ENCODE data around the gene VEPH1.
"Not testable (repeated sequence)": the region's sequence is repeated elsewhere in the genome, so short reads cannot be mapped to it uniquely, and the experiment has no call there.

Gene VEPH1

GRCh38 chr3:157370867-157371266, 132.3 kb downstream of the VEPH1 start:
- Mint-ChIP-seq H3K27ac (no peak overlapping the region), H3K4me1 (ENCODE audit: low read depth in 2 of 2) (no peaks in the 10 kb centered on the region), H3K9me3 (peaks cover 0 to 6% of the 10 kb centered on the region in 2 donors), H3K4me3 (no peak overlapping the region), H3K27me3 (peaks cover 3 to 8% of the 10 kb centered on the region in 2 donors), H3K36me3 (ENCODE audit: insufficient read depth) (no peaks in the 10 kb centered on the region)
- DNase-seq (no peak), ATAC-seq (replicated peaks) (no peak)

- no peaks in the 10 kb centered on the region for H3K36me3 Mint-ChIP-seq (ENCODE audit: insufficient read depth)
- DNase-seq (no peak), ATAC-seq (replicated peaks) (no peak)
- no peak overlapping the region for H3K4me3 Mint-ChIP-seq
- H3K27ac Mint-ChIP-seq = no peak overlapping the region
- H3K9me3 Mint-ChIP-seq = peaks cover 0 to 9% of the 10 kb centered on the region in 2 donors
- H3K4me1 Mint-ChIP-seq (ENCODE audit: low read depth in 2 of 2) = no peaks in the 10 kb centered on the region
- peaks cover 8 to 9% of the 10 kb centered on the region in 2 donors for H3K27me3 Mint-ChIP-seq
Measured at GRCh38 chr3:157369727-157370421, 133.3 kb downstream of the VEPH1 start.

- H3K36me3 Mint-ChIP-seq (ENCODE audit: insufficient read depth) = no peaks in the 10 kb centered on the region
- ATAC-seq (replicated peaks) (no peak), DNase-seq (no peak)
- H3K9me3 Mint-ChIP-seq = peaks cover 0 to 9% of the 10 kb centered on the region in 2 donors
- no peak overlapping the region for H3K27ac Mint-ChIP-seq
- no peak overlapping the region for H3K4me3 Mint-ChIP-seq
- H3K4me1 Mint-ChIP-seq (ENCODE audit: low read depth in 2 of 2) = no peaks in the 10 kb centered on the region
- peaks cover 8 to 9% of the 10 kb centered on the region in 2 donors for H3K27me3 Mint-ChIP-seq
Measured at GRCh38 chr3:157368171-157368570, 135.0 kb downstream of the VEPH1 start.

GRCh38 chr3:157363393-157363792, 139.8 kb downstream of the VEPH1 start:
- Mint-ChIP-seq H3K27me3 (peaks cover 0 to 9% of the 10 kb centered on the region in 2 donors), H3K27ac (no peak overlapping the region), H3K9me3 (peaks cover 0 to 9% of the 10 kb centered on the region in 2 donors), H3K4me3 (no peak overlapping the region), H3K36me3 (ENCODE audit: insufficient read depth) (no peaks in the 10 kb centered on the region), H3K4me1 (ENCODE audit: low read depth in 2 of 2) (no peaks in the 10 kb centered on the region)
- ATAC-seq (replicated peaks) (no peak), DNase-seq (no peak)

- H3K9me3 Mint-ChIP-seq = peaks cover 2 to 9% of the 10 kb centered on the region in 2 donors
- H3K4me3 Mint-ChIP-seq = no peak overlapping the region
- ATAC-seq (replicated peaks) = no peak
- no peak for DNase-seq
- peaks cover 5 to 9% of the 10 kb centered on the region in 2 donors for H3K27me3 Mint-ChIP-seq
- H3K27ac Mint-ChIP-seq = no peak overlapping the region
- no peaks in the 10 kb centered on the region for H3K4me1 Mint-ChIP-seq (ENCODE audit: low read depth in 2 of 2)
- H3K36me3 Mint-ChIP-seq (ENCODE audit: insufficient read depth) = no peaks in the 10 kb centered on the region
Measured at GRCh38 chr3:157362348-157362747, 140.9 kb downstream of the VEPH1 start.

- DNase-seq = no peak
- no peak for ATAC-seq (replicated peaks)
Measured at GRCh38 chr3:157360044-157360443, 143.2 kb downstream of the VEPH1 start.

GRCh38 chr3:157356541-157356940, 146.7 kb downstream of the VEPH1 start:
- H3K4me1 Mint-ChIP-seq (ENCODE audit: low read depth in 2 of 2) = no peaks in the 10 kb centered on the region
- DNase-seq (no peak), ATAC-seq (replicated peaks) (no peak)
- no peaks in the 10 kb centered on the region for H3K36me3 Mint-ChIP-seq (ENCODE audit: insufficient read depth)
- no peak overlapping the region for H3K27ac Mint-ChIP-seq
- H3K4me3 Mint-ChIP-seq = no peak overlapping the region
- H3K9me3 Mint-ChIP-seq = peaks cover 0 to 2% of the 10 kb centered on the region in 2 donors
- peaks cover 0 to 5% of the 10 kb centered on the region in 2 donors for H3K27me3 Mint-ChIP-seq

More at GRCh38 chr3:157360044-157360443, 143.2 kb downstream of the VEPH1 start:
- H3K27ac Mint-ChIP-seq = no peak overlapping the region
- H3K4me3 Mint-ChIP-seq = no peak overlapping the region
- no peaks in the 10 kb centered on the region for H3K36me3 Mint-ChIP-seq (ENCODE audit: insufficient read depth)
- no peaks in the 10 kb centered on the region for H3K4me1 Mint-ChIP-seq (ENCODE audit: low read depth in 2 of 2)
- H3K27me3 Mint-ChIP-seq = peaks cover 0 to 5% of the 10 kb centered on the region in 2 donors
- H3K9me3 Mint-ChIP-seq = peaks cover 0 to 2% of the 10 kb centered on the region in 2 donors

GRCh38 chr3:157355276-157355675, 147.9 kb downstream of the VEPH1 start:
- no peaks in the 10 kb centered on the region for H3K4me1 Mint-ChIP-seq (ENCODE audit: low read depth in 2 of 2)
- no peak overlapping the region for H3K27ac Mint-ChIP-seq
- ATAC-seq (replicated peaks) = no peak
- peaks cover 0 to 5% of the 10 kb centered on the region in 2 donors for H3K27me3 Mint-ChIP-seq
- H3K36me3 Mint-ChIP-seq (ENCODE audit: insufficient read depth) = no peaks in the 10 kb centered on the region
- peaks cover 0 to 2% of the 10 kb centered on the region in 2 donors for H3K9me3 Mint-ChIP-seq
- no peak for DNase-seq
- H3K4me3 Mint-ChIP-seq = no peak overlapping the region

GRCh38 chr3:157354722-157355121, 148.5 kb downstream of the VEPH1 start:
- H3K4me1 Mint-ChIP-seq (ENCODE audit: low read depth in 2 of 2) = no peaks in the 10 kb centered on the region
- no peak for ATAC-seq (replicated peaks)
- H3K36me3 Mint-ChIP-seq (ENCODE audit: insufficient read depth) = no peaks in the 10 kb centered on the region
- no peak overlapping the region for H3K27ac Mint-ChIP-seq
- H3K27me3 Mint-ChIP-seq = peaks cover 0 to 5% of the 10 kb centered on the region in 2 donors
- H3K4me3 Mint-ChIP-seq = no peak overlapping the region
- H3K9me3 Mint-ChIP-seq = peaks cover 0 to 2% of the 10 kb centered on the region in 2 donors
- DNase-seq = no peak

GRCh38 chr3:157354254-157354653, 149.0 kb downstream of the VEPH1 start:
- no peak overlapping the region for H3K4me3 Mint-ChIP-seq
- peaks cover 0 to 5% of the 10 kb centered on the region in 2 donors for H3K27me3 Mint-ChIP-seq
- H3K4me1 Mint-ChIP-seq (ENCODE audit: low read depth in 2 of 2) = no peaks in the 10 kb centered on the region
- H3K36me3 Mint-ChIP-seq (ENCODE audit: insufficient read depth) = no peaks in the 10 kb centered on the region
- H3K9me3 Mint-ChIP-seq = peaks cover 0 to 2% of the 10 kb centered on the region in 2 donors
- ATAC-seq (replicated peaks) = no peak
- no peak overlapping the region for H3K27ac Mint-ChIP-seq
- no peak for DNase-seq

- Mint-ChIP-seq H3K4me3 (no peak overlapping the region), H3K4me1 (ENCODE audit: low read depth in 2 of 2) (no peaks in the 10 kb centered on the region), H3K27me3 (peaks cover 0 to 5% of the 10 kb centered on the region in 2 donors), H3K36me3 (ENCODE audit: insufficient read depth) (no peaks in the 10 kb centered on the region), H3K27ac (no peak overlapping the region), H3K9me3 (peaks cover 3 to 5% of the 10 kb centered on the region in 2 donors)
- ATAC-seq (replicated peaks) (no peak), DNase-seq (no peak)
Measured at GRCh38 chr3:157353652-157354051, 149.6 kb downstream of the VEPH1 start.

- Mint-ChIP-seq H3K27me3 (no peaks in the 10 kb centered on the region), H3K36me3 (ENCODE audit: insufficient read depth) (no peaks in the 10 kb centered on the region), H3K27ac (no peak overlapping the region), H3K4me3 (no peak overlapping the region), H3K4me1 (ENCODE audit: low read depth in 2 of 2) (no peaks in the 10 kb centered on the region), H3K9me3 (peaks cover 5 to 17% of the 10 kb centered on the region in 2 donors)
- DNase-seq = no peak
- ATAC-seq (replicated peaks) = no peak
Measured at GRCh38 chr3:157351981-157352380, 151.2 kb downstream of the VEPH1 start.

GRCh38 chr3:157350651-157351050, 152.6 kb downstream of the VEPH1 start:
- not testable (repeated sequence) for ATAC-seq (replicated peaks); H3K4me3 Mint-ChIP-seq; H3K4me1 Mint-ChIP-seq (ENCODE audit: low read depth in 2 of 2); H3K27me3 Mint-ChIP-seq; H3K36me3 Mint-ChIP-seq (ENCODE audit: insufficient read depth); DNase-seq; H3K27ac Mint-ChIP-seq
- peaks cover 5 to 17% of the 10 kb centered on the region in 2 donors for H3K9me3 Mint-ChIP-seq

- not testable (repeated sequence) for H3K4me3 Mint-ChIP-seq; DNase-seq; H3K27ac Mint-ChIP-seq; ATAC-seq (replicated peaks); H3K36me3 Mint-ChIP-seq (ENCODE audit: insufficient read depth); H3K27me3 Mint-ChIP-seq; H3K4me1 Mint-ChIP-seq (ENCODE audit: low read depth in 2 of 2)
- peaks cover 5 to 17% of the 10 kb centered on the region in 2 donors for H3K9me3 Mint-ChIP-seq
Measured at GRCh38 chr3:157348304-157349075, 154.7 kb downstream of the VEPH1 start.

Data from effector memory CD8-positive, alpha-beta T cell (primary cell).